VCaP (cell line): ENCODE measurements around the gene ADORA2B.
"Not testable (repeated sequence)": the region's sequence is repeated elsewhere in the genome, so short reads cannot be mapped to it uniquely, and the experiment has no call there.

Experiments
- H3K27ac ChIP-seq: fragments of 450-650 bp; 2 replicates; pipeline ENCODE4 v1.5.1; 2017
- CTCF ChIP-seq: fragments of 450-650 bp; conservative IDR thresholded peaks from 2 replicates; pipeline ENCODE4 v1.5.1; 2017; ENCODE audit warnings: mild to moderate bottlenecking, moderate library complexity

ADORA2B gene

GRCh38 chr17:15973834-15974233, 28.9 kb downstream of the ADORA2B start:
- no peak for TF ChIP-seq CTCF

GRCh38 chr17:15977894-15978293, 33.0 kb downstream of the ADORA2B start:
- no peak overlapping the region for H3K27ac ChIP-seq
- TF ChIP-seq CTCF = no peak

More at GRCh38 chr17:15973834-15974233, 28.9 kb downstream of the ADORA2B start:
- H3K27ac ChIP-seq = no peak overlapping the region

- no peak for TF ChIP-seq CTCF
These were observed 33.7 kb downstream of the ADORA2B start for GRCh38 chr17:15978606-15979005.

GRCh38 chr17:15979013-15979412, 34.1 kb downstream of the ADORA2B start:
- H3K27ac ChIP-seq = not testable (repeated sequence)

More at GRCh38 chr17:15978606-15979005, 33.7 kb downstream of the ADORA2B start:
- no peak overlapping the region for H3K27ac ChIP-seq

GRCh38 chr17:15981208-15981607, 36.3 kb downstream of the ADORA2B start:
- no peak overlapping the region for H3K27ac ChIP-seq

GRCh38 chr17:15981646-15982580, 37.0 kb downstream of the ADORA2B start:
- no peak for TF ChIP-seq CTCF
- no peak overlapping the region for H3K27ac ChIP-seq

More at GRCh38 chr17:15981208-15981607, 36.3 kb downstream of the ADORA2B start:
- TF ChIP-seq CTCF = no peak

GRCh38 chr17:15996322-15996721, 51.4 kb downstream of the ADORA2B start:
- no peak for TF ChIP-seq CTCF
- H3K27ac ChIP-seq = no peak overlapping the region

GRCh38 chr17:15998031-15998562, 53.2 kb downstream of the ADORA2B start:
- no peak for TF ChIP-seq CTCF
- peak overlapping the region; percentile 92 for H3K27ac ChIP-seq
